HCT116 (cell line): ENCODE data around the gene ARMC8. TPM values are rescaled to one million over a fixed set of nuclear protein-coding genes. Genes with fewer than 3 reads are reported as not detected.

ENCODE experiments used
- ATAC-seq: fragments of 200-7000 bp; cut with Tn5 transposase; 2 replicates; pipeline ENCODE4 v1.9.1; 2020; ENCODE audit warnings: mild to moderate bottlenecking, moderate library complexity
- BruUV-seq: library from RNA; stranded (reverse); fragments of 400-500 nt; replicated peaks from 2 replicates; lab custom pipeline; 2021; lab: Mats Ljungman, UMichigan
- CTCF ChIA-PET: fragments of 300-600 bp; sonication (Branson Sonifier 250); formaldehyde crosslinking; loops from one replicate; lab custom pipeline; 2021; ENCODE audit warnings: antibody characterized with exemption; lab: Charles Lee
- POLR2A ChIA-PET: fragments of 300-600, 350-600 bp; sonication (Branson Sonifier 250); formaldehyde crosslinking; loops from one replicate; lab custom pipeline; 2021; ENCODE audit warnings: antibody characterized with exemption; lab: Charles Lee
- RAD21 ChIA-PET, 2 experiments: fragments of 300-600 bp; sonication (Branson Sonifier 250); formaldehyde crosslinking; loops; one replicate each; lab custom pipeline; 2023; ENCODE audit warnings: low total read pairs in 2 of 2; ENCODE audit not compliant: uncharacterized antibody in 2 of 2, unreplicated experiment in 2 of 2, low non-redundant PET in 1 of 2; lab: Charles Lee
- DNase-seq: peaks from one replicate; pipeline ENCODE4 v3.0.0-alpha.2; 2010; ENCODE audit warnings: low read depth, low spot score
- H2AFZ ChIP-seq: fragments of 200-600 bp; shearing (Covaris generic), sonication (generic); 2 replicates; pipeline ENCODE4 v1.6.1; 2017; ENCODE audit warnings: low read depth, mixed run types, mixed read lengths, antibody characterized with exemption, low read length; ENCODE audit not compliant: poor library complexity, severe bottlenecking
- H3K27ac ChIP-seq: 2 replicates; pipeline ENCODE4 v1.5.1; 2012; ENCODE audit warnings: low read depth, low read length
- H3K27me3 ChIP-seq: fragments of 200-600 bp; sonication (generic); 2 replicates; pipeline ENCODE4 v1.6.1; 2016; ENCODE audit warnings: mixed run types, low read length, mixed read lengths; ENCODE audit not compliant: insufficient read depth
- H3K36me3 ChIP-seq, 2 experiments: fragments of 200-500 bp in 1 of 2; fragments of 200-600 bp in 1 of 2; sonication (Bioruptor generic) in 1 of 2; sonication (generic) in 1 of 2; 2 replicates each; pipeline versions ENCODE4 v1.5.1 to v1.6.1; 2014 to 2016; ENCODE audit warnings: low read length in 2 of 2, inconsistent platforms in 1 of 2, mixed read lengths in 1 of 2, mixed run types in 1 of 2; ENCODE audit not compliant: insufficient read depth in 2 of 2, control insufficient read depth in 1 of 2
- H3K4me1 ChIP-seq, 2 experiments: fragments of 200-600 bp in 1 of 2; sonication (generic) in 1 of 2; 2 replicates each; pipeline versions ENCODE4 v1.5.1 to v1.6.1; 2012 to 2017; ENCODE audit warnings: low read length in 2 of 2, inconsistent platforms in 1 of 2, mild to moderate bottlenecking in 1 of 2, mixed read lengths in 1 of 2, mixed run types in 1 of 2, moderate library complexity in 1 of 2; ENCODE audit not compliant: insufficient read depth in 2 of 2, control insufficient read depth in 1 of 2
- H3K4me2 ChIP-seq: fragments of 200-600 bp; sonication (generic); 2 replicates; pipeline ENCODE4 v1.6.1; 2017; ENCODE audit warnings: mixed run types, low read length, mixed read lengths
- H3K4me3 ChIP-seq, 2 experiments: fragments of 200-600 bp in 1 of 2; sonication (generic) in 1 of 2; replicated peaks in 1 of 2; 2 replicates each; pipeline ENCODE4 v1.5.1; 2011 to 2016; ENCODE audit warnings: low read length in 2 of 2, control low read depth in 1 of 2, low read depth in 1 of 2, mild to moderate bottlenecking in 1 of 2, mixed read lengths in 1 of 2, mixed run types in 1 of 2
- H3K79me2 ChIP-seq: fragments of 200-600 bp; sonication (generic); 2 replicates; pipeline ENCODE4 v1.6.1; 2017; ENCODE audit warnings: mild to moderate bottlenecking, mixed run types, low read length, moderate library complexity, mixed read lengths; ENCODE audit not compliant: insufficient read depth
- H3K9ac ChIP-seq: fragments of 200-600 bp; sonication (generic); 2 replicates; pipeline ENCODE4 v1.6.1; 2016; ENCODE audit warnings: low read length, mixed read lengths
- H3K9me2 ChIP-seq: fragments of 200-600 bp; sonication (generic), shearing (Covaris generic); 2 replicates; pipeline ENCODE4 v1.6.1; 2017; ENCODE audit warnings: mixed run types, mild to moderate bottlenecking, moderate library complexity; ENCODE audit not compliant: insufficient read depth
- H3K9me3 ChIP-seq, 2 experiments: fragments of 200-500 bp in 1 of 2; fragments of 200-600 bp in 1 of 2; sonication (Bioruptor generic) in 1 of 2; sonication (generic) in 1 of 2; 2 replicates each; pipeline ENCODE4 v1.6.1; 2014 to 2017; ENCODE audit warnings: low read length in 2 of 2, mixed read lengths in 2 of 2, inconsistent platforms in 1 of 2, low read depth in 1 of 2, mild to moderate bottlenecking in 1 of 2, mixed run types in 1 of 2, moderate library complexity in 1 of 2; ENCODE audit not compliant: control insufficient read depth in 1 of 2, insufficient read depth in 1 of 2
- H4K20me1 ChIP-seq: fragments of 200-600 bp; sonication (generic), shearing (Covaris generic); 2 replicates; pipeline ENCODE4 v1.6.1; 2017; ENCODE audit warnings: mixed run types, mild to moderate bottlenecking, moderate library complexity; ENCODE audit not compliant: insufficient read depth
- CBX3 ChIP-seq: IDR thresholded peaks from 2 replicates; pipeline ENCODE4 v1.6.1; 2012; ENCODE audit warnings: low read depth
- CEBPB ChIP-seq: IDR thresholded peaks from 2 replicates; pipeline ENCODE4 v1.6.1; 2012; ENCODE audit warnings: low read depth
- EGR1 ChIP-seq: IDR thresholded peaks from 2 replicates; pipeline ENCODE4 v1.6.1; 2012; ENCODE audit warnings: low read depth
- JUND ChIP-seq: IDR thresholded peaks from 2 replicates; pipeline ENCODE4 v1.6.1; 2012
- RAD21 ChIP-seq: IDR thresholded peaks from 2 replicates; pipeline ENCODE4 v1.6.1; 2012; ENCODE audit warnings: low read depth, mild to moderate bottlenecking
- REST ChIP-seq: IDR thresholded peaks from 2 replicates; pipeline ENCODE4 v1.6.1; 2012; ENCODE audit warnings: low read depth
- SRF ChIP-seq: IDR thresholded peaks from 2 replicates; pipeline ENCODE4 v1.6.1; 2012; ENCODE audit warnings: low read depth
- YY1 ChIP-seq: IDR thresholded peaks from 2 replicates; pipeline ENCODE4 v1.6.1; 2011; ENCODE audit warnings: low read length, low read depth, moderate library complexity, mild to moderate bottlenecking; ENCODE audit not compliant: insufficient replicate concordance; ENCODE audit errors: extremely low read depth
- ZBTB33 ChIP-seq: IDR thresholded peaks from 2 replicates; pipeline ENCODE4 v1.6.1; 2011; ENCODE audit warnings: mild to moderate bottlenecking, low read length, moderate library complexity; ENCODE audit not compliant: insufficient replicate concordance; ENCODE audit errors: extremely low read depth
- ZNF274 ChIP-seq: fragments of 200-500 bp; sonication (Bioruptor generic); IDR thresholded peaks from 2 replicates; pipeline ENCODE4 v1.6.1; 2014; ENCODE audit warnings: mild to moderate bottlenecking, low read depth, low read length, inconsistent platforms
- intact Hi-C: fragments of 100-400 bp; cut with micrococcal nuclease; formaldehyde crosslinking; loops from 2 replicates; pipeline ENCODE4 v1.10.0; 2022
- total RNA-seq: library from RNA; stranded (reverse); gene quantifications from one replicate; pipeline ENCODE4 v1.2.1, GENCODE V29; 2021; ENCODE audit not compliant: unreplicated experiment

Gene ARMC8
- total RNA-seq, 1 experiment from 2014 or later: 36.2 TPM

- no peaks in the 10 kb centered on the region for H3K9me3 ChIP-seq
- intact Hi-C loops: loop anchor here (5.0 to 10.0 kb wide), 3 partner anchors 161 to 731 kb away; partner anchors contain the start of gene MRAS
- no peaks in the 10 kb centered on the region for H3K9me2 ChIP-seq
- H3K27me3 ChIP-seq: no peaks in the 10 kb centered on the region
- ATAC-seq: peak; percentile 39
- no peaks in the 10 kb centered on the region for H4K20me1 ChIP-seq
- peaks cover 41% of the 10 kb centered on the region for H3K79me2 ChIP-seq
- H3K4me3 ChIP-seq: peak overlapping the region; percentile 89 to 95
- H3K4me2 ChIP-seq: peak overlapping the region; percentile 82
- BruUV-seq: no TSS peak
- H2AFZ ChIP-seq: peak overlapping the region; percentile 91
- DNase-seq: peak; percentile 21
- H3K4me1 ChIP-seq: peaks cover 9 to 29% of the 10 kb centered on the region in 2 experiments; a peak in 3 of 4 replicates
- RAD21 ChIA-PET: no interaction called here
- CTCF ChIA-PET: interaction anchor here (1.1 kb wide), 1 partner anchor 145 kb away, joined by 4 read pairs; no protein-coding TSS in a partner anchor
- TF ChIP-seq CBX3 (no peak), RAD21 (no peak), YY1 (no peak), EGR1 (no peak), ZBTB33 (no peak), CEBPB (no peak), ZNF274 (no peak), SRF (no peak), REST (no peak), JUND (no peak)
- peak overlapping the region; percentile 71; the same call in 1 of the 2 replicates for H3K27ac ChIP-seq
- H3K36me3 ChIP-seq: 0 out of 4 replicates have a peak, but pooled peaks cover 0 to 2% of the 10 kb centered on the region in 2 experiments
- H3K9ac ChIP-seq: peak overlapping the region; percentile 88
- POLR2A ChIA-PET: interaction anchor here (0.9 to 2.6 kb wide), 2 partner anchors 12 to 13 kb away, joined by 3 to 17 read pairs; partner anchors contain the start of gene DBR1
Observed at GRCh38 chr3:138186221-138186620, 880 bp upstream of the ARMC8 start.
